Measurements from ENCODE around the gene HINFP.

DNA sequence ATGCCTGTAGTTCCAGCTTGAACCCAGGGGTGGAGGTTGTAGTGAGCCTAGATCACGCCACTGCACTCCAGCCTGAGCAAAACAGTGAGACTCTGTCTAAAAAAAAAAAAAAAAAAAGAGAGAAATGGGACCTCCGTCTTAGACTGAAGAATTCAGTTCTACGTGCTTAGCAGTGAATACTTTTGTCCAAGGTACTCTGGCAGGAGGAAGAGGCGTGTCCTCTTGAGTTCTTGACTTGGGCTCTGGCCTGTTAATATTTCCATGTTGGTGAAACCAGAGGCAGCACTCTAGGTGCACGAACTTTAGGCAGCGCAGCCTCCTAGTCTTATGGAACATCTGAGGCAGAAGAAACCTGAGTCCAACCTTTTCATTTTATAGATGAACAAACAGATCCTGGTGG is 34.3 kb upstream of the HINFP start:
- TF ChIP-seq, protein P1, sequence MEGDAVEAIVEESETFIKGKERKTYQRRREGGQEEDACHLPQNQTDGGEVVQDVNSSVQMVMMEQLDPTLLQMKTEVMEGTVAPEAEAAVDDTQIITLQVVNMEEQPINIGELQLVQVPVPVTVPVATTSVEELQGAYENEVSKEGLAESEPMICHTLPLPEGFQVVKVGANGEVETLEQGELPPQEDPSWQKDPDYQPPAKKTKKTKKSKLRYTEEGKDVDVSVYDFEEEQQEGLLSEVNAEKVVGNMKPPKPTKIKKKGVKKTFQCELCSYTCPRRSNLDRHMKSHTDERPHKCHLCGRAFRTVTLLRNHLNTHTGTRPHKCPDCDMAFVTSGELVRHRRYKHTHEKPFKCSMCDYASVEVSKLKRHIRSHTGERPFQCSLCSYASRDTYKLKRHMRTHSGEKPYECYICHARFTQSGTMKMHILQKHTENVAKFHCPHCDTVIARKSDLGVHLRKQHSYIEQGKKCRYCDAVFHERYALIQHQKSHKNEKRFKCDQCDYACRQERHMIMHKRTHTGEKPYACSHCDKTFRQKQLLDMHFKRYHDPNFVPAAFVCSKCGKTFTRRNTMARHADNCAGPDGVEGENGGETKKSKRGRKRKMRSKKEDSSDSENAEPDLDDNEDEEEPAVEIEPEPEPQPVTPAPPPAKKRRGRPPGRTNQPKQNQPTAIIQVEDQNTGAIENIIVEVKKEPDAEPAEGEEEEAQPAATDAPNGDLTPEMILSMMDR (IDR thresholded peaks at IDR 0.05) = no peak
- no peak for TF ChIP-seq EP300 (IDR thresholded peaks at IDR 0.05)

Data from tibial nerve (tissue), 4 donors.